Stimulated activated CD8-positive, alpha-beta memory T cell treated with anti-CD3 and anti-CD28 coated beads, Interleukin-15, amount 100 ng/mL, for 24 hours (primary cell): ENCODE measurements around the gene LRRK2.
"Not testable (repeated sequence)": the region's sequence is repeated elsewhere in the genome, so short reads cannot be mapped to it uniquely, and the experiment has no call there.

Source experiments
- DNase-seq: peaks from one replicate; pipeline ENCODE4 v3.0.0-alpha.2; 2020; ENCODE audit warnings: low read depth

Gene LRRK2

DNA sequence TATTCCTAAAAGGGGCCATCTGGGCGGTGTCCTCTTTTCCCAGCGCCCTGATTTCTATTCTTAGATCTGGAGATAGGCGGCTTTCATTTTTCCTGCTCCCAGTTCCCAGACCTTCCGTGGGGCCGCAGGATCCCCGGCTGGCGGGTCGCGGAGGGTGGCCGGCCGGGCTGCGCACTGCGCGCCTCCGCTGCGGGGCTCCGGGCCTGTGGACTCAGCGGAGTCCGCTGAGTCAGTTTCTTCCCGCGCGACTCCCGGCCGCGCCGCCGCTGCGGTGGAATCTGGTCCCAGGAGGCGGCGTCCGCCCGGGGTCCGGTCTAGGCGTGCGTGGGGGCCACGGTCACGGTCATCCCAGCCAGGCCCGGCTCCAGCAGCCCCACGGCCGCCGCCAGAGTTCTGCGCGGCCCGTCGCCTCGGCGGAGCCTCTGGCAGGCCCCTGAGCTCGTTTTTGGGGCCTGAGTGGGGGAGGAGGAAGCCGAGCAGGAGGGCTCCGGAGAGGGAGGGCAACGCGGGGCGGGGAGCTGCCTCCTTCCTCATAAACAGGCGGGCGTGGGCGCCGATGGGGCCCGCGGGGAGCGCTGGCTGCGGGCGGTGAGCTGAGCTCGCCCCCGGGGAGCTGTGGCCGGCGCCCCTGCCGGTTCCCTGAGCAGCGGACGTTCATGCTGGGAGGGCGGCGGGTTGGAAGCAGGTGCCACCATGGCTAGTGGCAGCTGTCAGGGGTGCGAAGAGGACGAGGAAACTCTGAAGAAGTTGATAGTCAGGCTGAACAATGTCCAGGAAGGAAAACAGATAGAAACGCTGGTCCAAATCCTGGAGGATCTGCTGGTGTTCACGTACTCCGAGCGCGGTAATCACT is at the start of gene LRRK2:
TSS of gene LRRK2 (plus strand) at position 559 of the 853 bp plus-strand sequence. CDS start at position 694, 135 bp downstream.
- no peak for DNase-seq

DNA sequence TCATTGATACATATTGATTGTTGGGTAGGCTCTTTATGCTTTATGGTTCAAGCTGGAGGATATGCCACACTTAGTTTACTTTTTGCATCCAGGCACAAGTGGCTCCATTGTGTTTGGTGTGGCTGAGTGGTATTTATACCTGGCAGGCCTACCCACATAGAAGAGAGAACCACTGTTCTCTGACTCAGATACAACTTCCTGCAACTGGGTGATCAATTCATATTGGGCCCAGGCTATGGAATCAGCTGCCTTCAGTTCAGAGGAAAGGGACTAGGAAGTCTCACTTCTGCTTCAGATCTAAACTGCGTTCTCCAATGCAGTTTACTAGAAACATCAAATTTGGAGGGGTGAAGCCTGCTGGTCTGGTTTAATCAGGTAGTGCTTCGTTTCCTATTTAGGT is 49.8 kb upstream of the LRRK2 start:
- no peak for DNase-seq

DNA sequence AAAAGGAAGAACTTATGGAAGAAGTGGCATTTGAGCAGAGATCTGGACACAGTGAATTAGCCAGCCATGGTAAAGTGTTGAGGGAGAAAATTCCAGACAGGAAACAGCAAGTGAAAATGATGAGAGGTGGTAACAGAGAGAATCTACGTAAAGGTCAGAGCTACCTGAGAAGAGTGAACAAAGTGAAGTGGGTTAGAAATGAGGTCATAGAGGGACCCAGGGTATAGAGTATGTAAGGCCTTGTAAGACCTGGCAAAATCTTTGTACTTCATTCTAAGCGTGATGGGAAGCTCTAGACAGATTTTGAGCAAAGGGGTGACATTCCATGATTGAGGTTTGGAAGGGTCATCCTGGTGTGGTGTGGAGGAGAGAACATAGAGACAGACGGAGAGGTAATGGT is 49.3 kb upstream of the LRRK2 start:
- DNase-seq, result no peak

DNA sequence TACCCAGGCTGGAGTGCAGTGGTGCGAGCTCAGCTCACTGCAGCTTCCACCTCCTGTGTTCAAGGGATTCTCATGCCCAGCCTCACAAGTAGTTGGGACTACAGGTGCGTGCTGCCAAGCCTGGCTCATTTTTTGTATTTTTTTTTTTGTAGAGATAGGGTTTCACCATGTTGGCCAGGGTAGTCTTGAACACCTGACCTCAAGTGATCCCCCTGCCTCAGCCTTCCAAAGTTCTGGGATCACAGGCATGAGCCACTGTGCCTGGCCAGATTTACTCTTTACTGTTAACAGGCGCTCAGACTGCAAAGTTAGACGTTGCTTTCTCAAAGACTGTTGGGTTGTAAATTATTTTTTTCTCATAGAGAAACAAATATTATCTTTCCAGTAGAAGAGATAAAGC is 46.1 kb upstream of the LRRK2 start:
- DNase-seq, result no peak

DNA sequence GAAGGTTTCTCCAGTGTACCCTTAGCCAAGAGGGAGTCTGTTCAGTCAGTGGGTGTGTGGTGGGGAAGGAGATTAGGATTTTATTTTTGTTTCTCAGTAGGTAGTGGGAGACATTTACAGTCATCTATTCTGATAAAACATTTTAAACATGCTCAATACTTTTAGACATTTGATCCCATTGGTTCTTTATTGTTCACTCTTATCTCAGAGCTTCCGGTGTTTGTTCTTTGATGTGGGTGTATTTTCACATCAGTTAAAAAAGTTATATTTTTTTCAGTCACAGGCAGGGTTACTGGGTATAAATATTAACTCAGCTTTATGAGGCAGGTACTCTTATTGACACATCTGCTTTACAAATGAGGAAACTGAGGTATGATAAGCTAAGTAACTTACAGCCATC is 43.3 kb upstream of the LRRK2 start:
- DNase-seq, result no peak

DNA sequence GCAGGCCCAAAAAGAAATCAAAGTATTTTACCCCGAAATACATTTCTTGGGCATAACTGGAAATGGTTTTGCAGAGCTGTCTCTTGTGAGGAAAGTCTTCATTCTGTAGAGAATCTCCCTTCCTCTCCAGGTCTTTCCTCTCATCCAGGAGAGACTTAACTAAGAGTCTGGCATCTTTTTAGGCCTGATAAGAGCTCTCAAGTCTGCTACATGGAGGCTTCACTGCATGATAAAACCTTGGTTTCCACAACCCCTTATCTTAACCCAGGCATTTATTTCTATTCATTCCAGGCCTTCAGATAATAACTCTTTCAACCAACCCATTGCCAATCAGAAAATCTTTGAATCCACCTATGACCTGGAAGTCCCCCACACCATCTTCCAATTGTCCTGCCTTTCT is 41.1 kb upstream of the LRRK2 start:
- DNase-seq, result no peak

DNA sequence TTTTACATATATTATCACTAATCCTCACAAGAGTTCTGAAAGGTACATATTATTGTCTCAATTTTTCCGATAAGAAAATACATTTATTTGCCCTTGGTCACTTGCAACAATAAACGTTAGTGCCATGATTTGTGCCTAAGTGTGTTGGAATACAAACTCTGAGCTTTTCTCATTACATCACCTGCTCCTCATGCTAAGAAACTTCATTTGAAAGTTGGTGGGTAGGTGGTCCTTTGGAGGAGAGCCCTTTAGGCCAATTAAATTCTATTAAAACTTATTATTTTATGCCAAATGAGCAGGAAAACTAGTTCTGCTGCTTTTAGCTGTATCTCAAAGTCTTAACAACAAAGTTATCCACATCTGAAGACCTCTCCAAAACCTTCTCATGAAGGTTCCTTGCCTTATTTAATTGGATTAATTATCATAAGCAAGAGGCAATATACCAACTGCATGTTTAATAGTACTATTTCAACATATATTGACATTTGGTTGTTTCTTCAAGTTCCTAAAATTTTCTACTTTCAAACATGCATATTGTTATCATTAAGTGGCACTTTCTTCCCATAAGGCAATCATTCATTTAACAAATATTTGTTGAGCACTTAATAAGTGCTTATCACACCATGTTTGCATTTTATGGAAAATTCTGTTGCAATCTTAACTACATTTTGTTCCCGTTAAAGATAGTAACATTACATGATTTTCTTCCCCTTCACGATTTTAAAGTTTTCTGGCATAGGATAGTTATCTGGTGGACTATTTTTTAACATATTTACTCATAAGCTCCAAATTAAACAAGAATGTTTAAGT is 40.1 kb upstream of the LRRK2 start:
- no peak for DNase-seq

DNA sequence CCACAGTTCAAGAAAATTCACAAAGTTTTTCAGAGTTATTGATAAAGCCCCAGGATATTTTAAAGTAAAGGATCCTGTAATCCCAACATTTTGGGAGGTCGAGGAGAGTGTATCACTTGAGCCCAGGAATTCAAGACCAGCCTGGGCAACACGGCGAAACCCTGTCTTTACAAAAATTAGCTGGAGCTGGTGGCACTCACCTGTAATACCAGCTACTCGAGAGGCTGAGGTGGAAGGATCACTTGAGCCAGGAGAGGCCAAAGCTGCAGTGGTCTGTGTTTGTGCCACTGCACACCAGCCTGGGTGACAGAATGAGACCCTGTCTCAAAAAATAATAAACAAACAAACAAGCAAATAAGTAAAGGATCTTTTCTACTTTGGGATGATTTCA is 39.5 kb upstream of the LRRK2 start:
- no peak for DNase-seq

DNA sequence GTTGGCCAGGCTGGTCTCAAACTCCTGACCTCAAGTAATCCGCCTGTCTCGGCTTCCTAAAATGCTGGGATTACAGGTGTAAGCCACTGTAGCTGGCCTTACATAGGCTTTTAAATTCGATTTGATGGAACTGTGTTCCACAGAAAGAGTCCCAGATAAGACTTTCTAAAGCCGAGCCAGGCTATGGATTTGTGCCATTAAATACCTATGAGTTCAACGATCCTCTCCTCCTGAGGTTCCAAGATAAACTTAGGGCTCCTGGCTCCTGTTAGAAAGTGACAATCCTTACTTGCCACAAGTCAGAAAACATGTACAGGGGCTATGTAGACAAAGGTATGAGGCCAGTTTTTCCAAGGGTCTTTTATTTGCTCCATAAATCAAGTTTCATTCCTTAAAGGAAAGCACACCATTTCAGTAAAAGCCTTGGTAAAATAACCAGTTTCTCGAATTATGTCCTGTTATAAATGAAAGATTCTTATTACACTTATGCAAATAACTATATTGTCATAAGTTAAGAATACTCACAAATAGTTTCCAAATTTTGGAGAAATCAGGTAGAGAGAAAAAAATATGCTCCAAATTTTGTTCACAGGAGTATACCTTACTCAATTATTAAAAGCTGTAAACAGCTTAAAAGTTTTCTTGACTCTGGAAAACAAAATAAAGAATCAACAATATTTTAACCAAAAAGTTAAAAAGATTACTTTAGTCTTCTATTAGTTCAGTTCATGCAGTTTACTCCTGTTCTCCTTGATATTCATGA is 36.1 kb upstream of the LRRK2 start:
- no peak for DNase-seq

DNA sequence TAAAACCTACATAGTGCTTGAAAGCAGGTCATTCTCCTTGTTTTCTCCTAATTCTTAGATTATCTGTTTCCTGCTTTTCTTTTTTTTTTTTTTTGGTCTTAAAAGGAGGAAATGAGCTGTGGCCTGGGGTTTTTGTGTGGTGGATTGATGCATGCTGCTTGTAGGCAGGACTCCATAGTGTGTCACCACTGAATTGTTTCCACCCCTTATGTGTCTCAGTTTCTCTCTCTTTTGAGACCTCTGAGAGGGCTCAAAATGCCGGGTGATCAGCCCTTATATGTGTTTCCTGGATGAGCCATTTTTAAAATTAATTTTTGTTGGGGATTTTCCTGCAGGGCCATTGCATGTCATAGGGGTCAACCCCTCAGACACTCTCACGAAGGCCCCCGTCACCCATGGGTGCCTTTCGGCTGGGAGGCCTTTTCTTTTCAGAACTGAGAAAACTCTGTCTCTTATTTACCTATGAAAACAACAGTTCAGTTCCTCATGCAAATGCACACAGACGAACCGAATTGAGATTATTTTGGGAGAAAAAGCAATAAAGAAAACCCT is 32.0 kb upstream of the LRRK2 start:
- no peak for DNase-seq

DNA sequence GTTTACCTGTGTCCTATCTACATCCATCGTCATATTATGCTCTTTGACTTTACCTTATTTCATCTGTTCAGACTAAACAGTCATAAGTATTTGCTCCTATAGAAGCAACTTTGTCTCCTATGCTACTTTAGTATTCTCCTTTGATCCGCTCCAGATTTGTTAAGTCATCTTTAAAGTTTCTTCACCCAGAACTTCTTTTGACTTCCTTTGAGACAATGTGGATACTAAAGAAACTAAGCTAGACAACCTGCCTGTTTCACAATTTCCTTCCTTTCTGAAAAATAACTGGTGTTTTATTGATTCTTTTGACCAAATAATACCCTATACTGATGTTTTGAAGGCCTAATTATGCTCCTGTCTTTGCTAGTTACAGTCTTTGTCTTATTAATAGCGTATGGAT is 30.0 kb upstream of the LRRK2 start:
- DNase-seq, result no peak

DNA sequence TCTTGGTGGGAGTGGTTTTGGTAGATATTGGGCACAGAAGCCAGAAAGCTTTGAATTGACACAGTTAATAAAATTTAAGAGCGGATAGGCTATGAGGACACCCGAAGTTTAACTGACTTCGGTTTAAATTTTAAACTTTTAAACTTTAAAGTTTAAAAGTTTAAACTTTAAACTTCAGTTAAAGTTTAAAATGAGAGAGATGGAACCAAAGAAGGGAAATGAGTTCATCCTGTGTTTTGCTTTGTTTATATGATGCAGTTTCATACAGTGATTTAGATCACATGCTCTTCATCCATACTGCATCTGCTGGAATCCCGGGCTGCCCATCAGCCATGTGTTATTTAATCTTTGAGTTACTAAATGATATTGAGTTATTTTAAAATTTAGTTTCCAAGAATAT is 27.2 kb upstream of the LRRK2 start:
- DNase-seq, result no peak

DNA sequence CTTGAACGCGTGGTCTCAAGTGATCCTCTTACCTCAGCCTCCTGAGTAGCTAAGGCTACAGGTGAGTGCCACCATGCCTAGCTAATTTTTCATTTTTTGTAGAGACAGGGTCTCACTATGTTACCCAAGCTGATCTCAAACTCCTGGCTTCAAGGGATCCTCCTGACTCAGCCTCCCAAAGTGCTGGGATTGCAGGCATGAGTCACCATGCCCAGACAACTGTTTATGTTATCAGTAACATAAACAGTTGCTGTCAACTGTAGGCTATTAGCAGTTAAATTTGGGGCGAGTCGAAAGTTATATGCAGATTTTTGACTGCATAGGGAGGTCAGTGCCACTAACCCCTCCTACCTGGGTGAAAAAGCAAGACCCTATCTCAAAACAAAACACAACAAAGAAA is 26.2 kb upstream of the LRRK2 start:
- DNase-seq, result no peak

DNA sequence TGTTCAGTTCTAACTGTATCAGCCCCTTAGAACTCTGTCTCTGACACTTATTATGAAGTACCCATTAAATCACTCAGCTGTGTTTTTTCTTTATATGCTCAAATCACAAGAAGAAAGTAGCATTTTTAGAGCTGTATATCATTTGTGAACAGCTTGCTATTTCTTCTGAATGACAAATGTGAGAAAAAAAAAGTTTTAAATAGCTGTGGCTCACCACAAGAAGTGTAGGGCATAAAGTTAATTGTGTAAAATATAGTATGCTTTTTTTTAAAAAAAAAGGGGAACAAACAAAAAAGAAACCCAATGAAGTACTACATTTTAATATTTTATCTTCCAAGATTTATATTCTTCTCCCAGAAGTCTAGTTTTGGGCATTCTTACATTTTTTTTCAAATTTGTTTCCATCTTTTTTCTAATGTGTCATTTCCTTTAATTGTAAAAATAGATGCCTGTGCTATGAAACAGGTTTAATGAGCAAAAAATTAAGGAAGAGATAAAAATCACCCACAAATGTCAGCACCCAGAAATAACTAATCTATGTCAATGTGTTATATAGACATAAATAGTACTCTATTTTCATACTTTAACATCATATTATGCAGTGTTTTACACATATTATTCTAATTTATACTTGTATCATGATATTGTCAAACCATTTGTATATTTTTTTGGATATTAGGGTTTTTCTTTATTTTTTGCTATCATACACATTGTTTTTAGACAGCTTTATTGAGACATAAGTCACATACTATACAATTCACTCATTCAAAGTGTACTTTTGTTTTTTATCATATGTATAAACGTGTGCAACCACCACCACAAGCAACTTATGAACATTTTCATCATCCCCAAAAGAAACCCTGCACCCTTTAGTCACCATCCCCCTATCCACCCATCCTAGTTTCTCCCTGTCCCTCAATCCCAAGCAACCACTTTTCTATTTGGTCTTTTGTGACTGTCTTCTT is 22.4 kb upstream of the LRRK2 start:
- DNase-seq, result no peak

DNA sequence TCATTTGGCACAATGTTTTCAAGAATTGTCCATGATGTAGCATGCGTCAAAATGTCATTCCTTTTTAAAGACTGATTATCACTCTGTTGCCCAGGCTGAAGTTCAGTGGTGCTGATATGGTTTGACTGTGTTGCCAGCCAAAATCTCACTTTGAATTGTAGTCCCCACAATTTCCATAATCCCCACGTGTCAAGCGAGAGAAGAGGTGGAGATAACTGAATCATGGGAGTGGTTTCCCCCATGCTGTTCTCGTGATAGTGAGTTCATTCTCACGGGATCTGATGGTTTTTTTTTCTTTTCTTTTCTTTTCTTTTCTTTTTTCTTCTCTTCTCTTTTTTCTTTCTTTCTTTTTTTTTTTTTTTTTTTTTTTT is 21.8 kb upstream of the LRRK2 start:
- no peak for DNase-seq

DNA sequence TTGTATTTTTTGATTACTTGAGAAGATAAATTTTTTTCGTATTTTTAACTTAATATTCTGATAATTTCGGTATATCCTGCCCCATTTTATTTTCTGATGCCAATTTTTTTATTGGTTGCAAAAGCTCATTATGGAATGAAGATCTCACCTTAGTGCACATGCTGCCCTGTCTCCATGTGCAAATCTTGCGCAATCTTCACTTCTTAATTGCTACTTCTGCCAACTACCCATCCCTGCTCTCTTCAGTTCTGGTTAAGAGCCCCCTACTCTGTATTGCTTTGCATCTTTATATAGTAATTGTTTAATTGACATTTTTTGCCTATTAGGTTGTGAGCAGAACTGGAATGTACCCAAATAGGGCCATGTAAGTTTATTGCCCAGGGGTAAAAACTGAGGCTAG is 20.5 kb upstream of the LRRK2 start:
- DNase-seq, result no peak

DNA sequence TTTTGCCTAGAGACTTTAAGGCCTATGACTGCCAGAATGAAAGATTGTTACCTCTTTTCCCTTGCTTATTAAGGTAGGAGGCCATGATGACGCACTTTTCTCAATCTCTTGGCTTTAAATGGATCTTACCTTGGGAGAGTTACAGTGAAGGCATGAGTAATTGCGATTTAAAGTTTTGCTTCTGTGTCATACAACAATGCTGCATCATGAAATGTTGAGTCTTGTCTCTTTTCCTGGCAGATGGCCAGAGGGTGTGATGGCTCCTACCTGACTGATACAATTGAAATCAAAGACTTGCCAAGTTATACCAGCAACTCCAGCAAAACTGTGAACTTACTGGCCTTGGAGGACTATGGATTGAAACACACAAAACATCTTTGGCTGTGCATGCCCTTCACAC is 17.2 kb upstream of the LRRK2 start:
- DNase-seq, result no peak

DNA sequence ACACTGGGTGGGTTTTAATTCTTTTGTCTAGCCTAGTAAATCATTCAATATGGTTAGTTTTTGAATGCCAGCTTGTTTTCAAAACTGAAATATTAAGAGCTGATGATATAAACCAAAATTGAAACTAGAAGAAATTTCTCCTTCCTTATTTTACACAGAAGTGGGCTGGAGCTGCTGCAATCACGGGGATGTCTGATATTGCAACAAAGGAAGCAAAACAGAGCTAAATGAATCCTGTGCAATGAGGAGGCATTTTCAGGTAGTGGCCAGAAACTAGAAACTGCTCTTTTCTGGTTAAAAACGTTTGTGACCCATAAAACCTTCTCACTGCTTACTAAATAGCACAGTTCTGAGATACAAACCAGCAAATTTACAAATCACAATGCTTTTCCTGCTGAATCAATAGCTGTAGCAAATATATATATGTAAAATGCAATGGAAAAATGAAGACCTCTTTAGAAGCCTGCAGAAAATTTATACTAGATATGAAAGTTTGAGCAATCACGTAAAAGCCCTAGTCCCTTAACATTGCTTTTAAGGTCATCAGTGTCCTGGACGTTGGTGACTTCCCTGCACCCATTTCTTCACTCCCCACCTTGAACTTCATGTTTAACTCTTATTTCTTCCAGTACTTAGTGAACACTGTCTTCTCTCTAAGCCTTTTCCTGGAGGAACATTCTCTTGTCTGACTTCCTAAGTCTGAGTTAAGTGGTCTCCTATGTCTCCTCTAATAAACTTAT is 15.9 kb upstream of the LRRK2 start:
- DNase-seq, result no peak

DNA sequence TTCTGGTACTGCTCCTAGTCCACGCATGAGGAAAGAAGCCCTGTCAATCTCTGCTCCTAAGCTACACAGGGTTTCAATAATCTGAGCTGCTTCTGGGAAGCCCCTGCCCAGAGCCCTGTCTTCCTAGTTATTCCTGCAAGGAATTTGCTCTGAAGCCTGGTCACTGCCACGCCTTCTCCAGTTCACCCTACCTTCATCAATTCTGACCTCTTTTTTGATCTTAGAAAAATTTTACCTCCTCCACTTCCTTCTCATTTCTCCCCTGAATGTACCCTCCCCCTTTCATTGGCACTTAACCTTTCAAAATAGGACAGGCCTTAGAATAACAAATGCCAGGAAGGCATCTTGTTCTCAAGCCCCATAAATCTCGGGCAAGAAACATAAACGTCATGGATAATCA is 14.9 kb upstream of the LRRK2 start:
- DNase-seq, result no peak

DNA sequence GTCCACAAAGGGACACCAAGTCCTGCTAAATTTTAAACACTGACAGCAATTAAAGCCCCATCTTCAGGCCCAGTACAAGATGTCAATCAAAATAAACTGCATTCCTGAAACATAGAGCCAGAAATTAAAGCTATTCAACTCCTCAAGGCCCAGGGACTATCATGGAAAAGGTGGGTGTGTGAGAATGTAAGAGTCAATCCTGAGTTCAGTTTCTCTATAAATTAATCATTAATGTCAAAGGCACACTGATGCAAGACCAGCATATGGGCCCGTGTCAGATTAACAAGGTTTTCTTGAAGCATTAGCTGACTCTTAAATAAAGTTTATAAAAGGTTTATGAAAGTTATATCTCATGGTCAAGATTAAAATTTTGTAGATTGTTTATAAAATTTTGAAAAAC is 13.6 kb upstream of the LRRK2 start:
- DNase-seq, result not testable (repeated sequence)

DNA sequence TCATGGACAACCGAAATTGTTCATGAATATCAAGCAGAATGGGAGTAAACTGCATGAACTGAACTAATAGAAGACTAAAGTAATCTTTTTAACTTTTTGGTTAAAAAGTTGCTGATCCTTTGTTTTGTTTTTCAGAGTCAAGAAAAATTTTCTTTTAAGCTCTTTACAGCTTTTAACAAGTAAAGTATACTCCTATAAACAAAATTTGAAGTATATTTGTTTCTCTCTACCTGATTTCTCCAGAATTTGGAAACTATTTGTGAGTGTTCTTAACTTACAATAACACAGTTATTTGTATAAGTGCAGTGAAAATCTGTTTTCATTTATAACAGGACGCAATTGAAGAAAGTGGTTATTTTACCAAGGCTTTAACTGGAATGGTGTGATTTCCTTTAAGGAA is 12.2 kb upstream of the LRRK2 start:
- no peak for DNase-seq
